Stimulated activated CD4-positive, alpha-beta T cell treated with anti-CD3 and anti-CD28 coated beads, Interleukin-12 subunit alpha, Interleukin-12 subunit beta, amount 100 ng/mL, for 4 hours (primary cell): Measurements from ENCODE around the gene TPO.

Experiments
- DNase-seq: peaks from one replicate; pipeline ENCODE4 v3.0.0-alpha.2; 2020

Gene TPO

GRCh38 chr2:1451422-1451821 is 38.2 kb downstream of the TPO start:
- DNase-seq, result no peak

DNA sequence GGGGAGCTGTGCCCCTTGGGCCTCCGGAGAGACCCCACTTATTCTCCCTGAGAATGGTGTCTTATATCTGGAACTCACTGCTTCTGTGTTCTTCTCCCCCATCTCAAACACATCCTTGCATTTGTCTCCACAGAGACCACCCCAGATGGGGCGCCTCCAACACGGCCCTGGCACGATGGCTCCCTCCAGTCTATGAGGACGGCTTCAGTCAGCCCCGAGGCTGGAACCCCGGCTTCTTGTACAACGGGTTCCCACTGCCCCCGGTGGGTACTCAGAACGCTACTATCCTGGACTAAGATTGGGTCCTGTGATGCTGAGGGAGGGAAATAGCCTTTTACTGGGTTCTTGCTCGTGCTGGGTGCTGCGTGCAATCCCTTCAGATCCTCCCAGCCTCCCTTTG is 40.3 kb downstream of the TPO start:
- no peak for DNase-seq

DNA sequence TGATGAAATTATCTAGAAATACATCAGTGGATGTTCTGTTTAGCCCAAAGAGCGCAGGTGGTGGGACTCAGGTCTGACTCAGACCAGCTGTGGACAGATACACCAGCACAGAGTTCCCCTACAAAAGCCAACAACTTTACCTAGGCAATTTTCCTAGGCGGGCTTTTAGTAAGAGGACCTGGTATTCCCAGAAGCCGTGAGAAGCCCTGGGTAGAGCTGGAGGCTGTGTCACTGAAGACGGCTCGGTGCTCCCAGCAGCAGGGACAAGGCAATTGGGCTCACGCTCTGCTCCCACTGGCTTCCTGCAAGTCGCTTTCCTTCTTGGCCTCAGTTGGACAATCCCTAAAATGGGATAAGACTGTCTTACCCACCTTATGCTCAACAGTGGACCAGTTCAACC is 41.1 kb downstream of the TPO start:
- no peak for DNase-seq

GRCh38 chr2:1455466-1455865 is 42.2 kb downstream of the TPO start:
- no peak for DNase-seq

- DNase-seq, result no peak
Observed at GRCh38 chr2:1458432-1458831, 45.2 kb downstream of the TPO start.

DNA sequence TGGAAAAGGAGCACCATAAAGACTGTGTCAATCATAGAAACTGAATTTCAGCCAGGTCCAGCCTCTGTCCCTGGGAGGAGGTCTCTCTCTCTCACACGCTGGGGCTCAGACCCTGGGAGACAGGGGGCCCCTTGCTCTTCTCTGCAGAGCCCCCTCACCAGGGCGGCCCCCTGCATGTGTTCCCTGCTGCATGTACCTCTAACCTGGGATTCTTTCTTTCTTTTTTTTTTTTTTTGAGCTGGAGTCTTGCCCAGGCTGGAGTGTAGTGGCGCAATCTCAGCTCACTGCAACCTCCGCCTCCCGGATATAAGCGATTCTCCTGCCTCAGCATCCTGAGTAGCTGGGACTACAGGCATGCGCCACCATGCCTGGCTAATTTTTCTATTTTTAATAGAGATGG is 46.5 kb downstream of the TPO start:
- DNase-seq, result no peak

DNA sequence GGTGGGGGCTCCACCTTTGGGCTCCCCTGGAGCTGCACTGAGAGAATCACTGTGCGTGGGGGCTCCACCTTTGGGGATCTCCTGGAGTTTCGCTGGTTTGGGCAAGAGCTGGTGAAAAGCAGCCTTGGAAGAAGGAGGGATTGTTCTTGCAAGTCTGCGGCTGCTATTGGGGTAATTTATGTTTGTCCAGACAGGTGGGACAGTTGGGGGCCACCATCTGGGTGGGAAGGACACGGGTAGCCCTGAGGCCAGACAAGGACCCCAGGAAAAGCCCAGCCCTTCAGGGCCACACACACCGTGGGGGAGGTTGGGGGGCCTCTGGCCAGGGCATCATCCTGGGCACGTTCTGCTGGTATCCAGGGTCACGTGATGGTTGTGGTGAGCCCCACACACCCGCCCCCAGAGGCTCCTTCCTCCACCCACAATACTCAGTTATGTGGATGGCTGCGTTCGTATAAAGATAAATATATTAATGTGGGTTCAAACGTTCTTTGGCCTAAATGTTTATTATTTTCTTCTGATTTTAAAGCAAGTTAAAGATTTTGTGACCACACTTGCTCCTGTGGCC is 47.7 kb downstream of the TPO start:
- no peak for DNase-seq

GRCh38 chr2:1461507-1462390 is 48.5 kb downstream of the TPO start:
- DNase-seq, result no peak

GRCh38 chr2:1462994-1463393 is 49.7 kb downstream of the TPO start:
- no peak for DNase-seq

DNA sequence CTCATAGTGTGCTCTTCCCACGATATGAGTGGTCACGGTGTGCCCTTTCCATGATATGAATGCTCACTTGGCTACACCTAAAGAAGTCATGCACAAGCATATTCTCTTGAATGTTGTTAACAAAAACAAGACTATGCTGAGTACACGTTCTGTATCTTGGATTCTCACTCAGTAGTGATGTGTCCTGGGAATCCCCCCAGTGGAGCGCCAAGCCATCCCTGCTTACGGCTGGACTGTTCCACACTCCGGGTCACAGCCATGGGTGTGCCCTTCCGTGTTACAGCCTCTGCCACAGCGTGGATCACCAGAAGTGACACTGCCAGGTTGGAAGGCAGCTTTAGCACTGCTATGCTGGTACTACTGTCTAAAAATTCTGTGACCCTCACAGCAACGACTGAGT is 59.1 kb downstream of the TPO start:
- no peak for DNase-seq

GRCh38 chr2:1476617-1477195 is 63.4 kb downstream of the TPO start:
- DNase-seq, result no peak

- no peak for DNase-seq
Observed at GRCh38 chr2:1477196-1478040, 64.2 kb downstream of the TPO start.

DNA sequence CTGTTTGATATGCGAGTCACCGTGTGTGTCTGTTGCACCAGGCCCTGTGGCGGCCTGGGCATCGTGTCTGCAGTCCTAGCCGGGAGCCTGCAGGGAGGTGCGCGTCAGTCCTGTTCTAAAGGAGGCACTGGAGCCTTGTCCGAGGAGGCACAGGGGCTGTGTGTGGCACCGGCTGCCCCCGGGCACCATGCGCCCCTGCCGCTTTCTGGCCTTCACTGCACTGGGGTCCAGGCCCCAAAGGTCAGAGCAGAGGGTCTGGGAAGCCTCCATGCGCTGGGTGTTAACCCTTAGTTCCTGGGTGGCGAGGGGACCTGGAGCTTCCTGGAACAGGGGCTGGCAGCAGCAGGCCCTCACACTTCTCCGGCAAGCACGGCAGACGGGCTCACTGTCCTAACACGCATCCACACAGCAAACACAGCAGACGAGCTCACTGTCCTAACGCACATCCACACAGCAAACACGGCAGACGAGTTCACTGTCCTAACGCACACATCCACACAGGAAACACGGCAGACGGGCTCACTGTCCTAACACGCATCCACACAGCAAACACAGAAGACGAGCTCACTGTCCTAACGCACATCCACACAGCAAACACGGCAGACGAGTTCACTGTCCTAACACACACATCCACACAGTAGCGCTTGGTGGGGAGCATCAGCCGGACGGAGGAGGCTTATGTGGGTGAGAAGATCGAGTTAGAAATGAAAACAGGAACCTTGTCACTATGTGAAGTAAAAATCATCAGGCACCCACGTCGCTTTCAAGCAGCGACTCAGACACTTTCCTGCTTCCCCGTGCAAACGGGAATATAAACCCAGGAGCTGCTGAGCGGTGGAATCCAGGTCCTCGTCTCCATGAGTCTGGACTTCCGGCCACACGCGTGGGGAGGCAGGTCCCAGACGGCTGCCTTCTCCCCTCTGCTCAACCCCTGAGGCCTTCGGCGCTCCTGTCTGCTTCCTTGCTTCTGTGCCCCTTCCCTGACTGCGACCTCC is 65.3 kb downstream of the TPO start:
- DNase-seq, result no peak

- no peak for DNase-seq
Observed at GRCh38 chr2:1479346-1479745, 66.1 kb downstream of the TPO start.

DNA sequence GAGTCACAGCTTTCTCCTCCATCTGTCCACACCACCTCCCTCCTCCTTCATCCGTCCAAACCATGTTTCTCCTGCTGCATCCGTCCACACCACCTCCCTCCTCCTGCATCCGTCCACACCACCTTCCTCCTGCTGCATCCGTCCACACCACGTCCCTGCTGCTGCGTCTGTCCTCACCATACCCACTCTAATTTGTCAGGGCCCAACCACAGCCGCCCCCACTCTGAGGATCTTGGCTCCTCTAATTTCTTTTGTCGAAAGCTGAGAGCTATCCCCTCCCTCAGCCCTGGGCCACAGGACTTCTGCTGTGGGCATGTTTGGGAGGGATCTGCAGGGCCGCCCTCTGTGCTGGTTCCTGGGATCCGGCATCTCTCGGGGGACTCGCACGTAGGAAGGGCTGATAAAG is 67.4 kb downstream of the TPO start:
- no peak for DNase-seq

- no peak for DNase-seq
Observed at GRCh38 chr2:1481406-1482252, 68.4 kb downstream of the TPO start.

DNA sequence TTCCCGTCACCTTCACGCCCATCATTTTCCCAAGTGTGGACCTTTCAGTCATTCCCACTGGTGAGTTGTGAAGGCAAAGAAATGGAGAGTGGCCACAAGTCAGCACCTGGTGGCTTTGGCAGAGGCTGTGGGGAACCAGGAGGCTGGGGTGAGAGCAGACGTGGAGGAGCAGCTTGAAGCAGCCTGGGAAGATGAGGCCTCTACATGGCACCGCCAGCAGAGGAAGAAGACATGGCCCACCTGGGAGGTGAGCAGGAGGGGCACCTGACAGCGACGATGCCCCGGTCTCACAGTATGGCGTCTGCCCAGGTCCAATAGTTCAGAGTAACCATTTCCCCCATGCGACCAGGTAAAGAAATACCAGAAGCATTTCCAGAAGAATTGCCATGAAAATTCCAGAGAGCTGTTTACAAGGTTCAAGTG is 69.0 kb downstream of the TPO start:
- DNase-seq, result no peak

DNA sequence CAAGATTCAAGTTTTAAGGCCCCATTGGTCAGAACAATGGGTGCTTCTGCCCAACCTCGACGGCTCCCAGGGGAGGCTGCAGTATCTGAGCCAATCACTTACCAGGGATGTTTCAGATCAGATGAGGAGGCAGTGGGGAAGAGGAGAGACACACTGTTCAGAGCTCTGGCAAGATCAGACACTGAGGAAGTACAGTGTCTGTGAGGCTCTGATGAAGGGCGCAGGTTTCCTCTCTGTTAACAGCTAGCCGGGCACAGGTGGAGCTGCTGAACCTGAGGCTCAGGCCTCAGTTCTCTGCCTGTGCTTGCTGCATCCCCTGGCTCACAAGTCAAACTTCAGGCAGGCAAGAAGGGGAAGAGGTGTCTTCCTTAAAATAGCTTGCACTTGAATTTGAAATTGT is 69.7 kb downstream of the TPO start:
- DNase-seq, result no peak

- DNase-seq, result no peak
Observed at GRCh38 chr2:1483551-1483950, 70.3 kb downstream of the TPO start.

- DNase-seq, result no peak
Observed at GRCh38 chr2:1484131-1484884, 71.0 kb downstream of the TPO start.
